HG03558 (cell line): ENCODE measurements around the gene MST1.

Experiments used
- ATAC-seq: cut with Tn5 transposase; IDR thresholded peaks from one replicate; pipeline ENCODE4 v1.9.1; 2021; ENCODE audit warnings: moderate number of reproducible peaks; ENCODE audit not compliant: unreplicated experiment; ENCODE audit errors: extremely low read depth

Gene MST1

GRCh38 chr3:49718858-49719213 lies 29.6 kb upstream of the MST1 start:
- ATAC-seq = no peak

GRCh38 chr3:49717959-49718857 lies 28.9 kb upstream of the MST1 start:
- no peak for ATAC-seq

GRCh38 chr3:49717211-49717958 lies 28.1 kb upstream of the MST1 start:
- no peak for ATAC-seq

GRCh38 chr3:49716691-49717210 lies 27.5 kb upstream of the MST1 start:
- no peak for ATAC-seq

- no peak for ATAC-seq
Measured at GRCh38 chr3:49716169-49716568, 26.9 kb upstream of the MST1 start.

- no peak for ATAC-seq
Measured at GRCh38 chr3:49715611-49716121, 26.4 kb upstream of the MST1 start.

GRCh38 chr3:49714728-49715550 lies 25.7 kb upstream of the MST1 start:
- ATAC-seq = no peak

GRCh38 chr3:49713336-49714105 lies 24.2 kb upstream of the MST1 start:
- no peak for ATAC-seq

- ATAC-seq = no peak
Measured at GRCh38 chr3:49712631-49713317, 23.5 kb upstream of the MST1 start.

- no peak for ATAC-seq
Measured at GRCh38 chr3:49712166-49712565, 22.9 kb upstream of the MST1 start.

- ATAC-seq = no peak
Measured at GRCh38 chr3:49711489-49711888, 22.2 kb upstream of the MST1 start.

- no peak for ATAC-seq
Measured at GRCh38 chr3:49709852-49710251, 20.6 kb upstream of the MST1 start.

- no peak for ATAC-seq
Measured at GRCh38 chr3:49707113-49707480, 17.8 kb upstream of the MST1 start.

GRCh38 chr3:49706456-49707112 lies 17.3 kb upstream of the MST1 start:
- no peak for ATAC-seq

- ATAC-seq = no peak
Measured at GRCh38 chr3:49705390-49705960, 16.2 kb upstream of the MST1 start.

- ATAC-seq = no peak
Measured at GRCh38 chr3:49704629-49705028, 15.4 kb upstream of the MST1 start.

GRCh38 chr3:49703956-49704355 lies 14.7 kb upstream of the MST1 start:
- no peak for ATAC-seq

- ATAC-seq = no peak
Measured at GRCh38 chr3:49703443-49703927, 14.2 kb upstream of the MST1 start.
